ENCODE data around the gene PRKG1. TPM values are rescaled to one million over a fixed set of nuclear protein-coding genes. Genes with fewer than 3 reads are reported as not detected.

PRKG1 gene
- total and polyA plus RNA-seq, 2 of the 4 experiments (the other 2 are of a cell fraction) = 3.5 to 18.3 TPM

DNA sequence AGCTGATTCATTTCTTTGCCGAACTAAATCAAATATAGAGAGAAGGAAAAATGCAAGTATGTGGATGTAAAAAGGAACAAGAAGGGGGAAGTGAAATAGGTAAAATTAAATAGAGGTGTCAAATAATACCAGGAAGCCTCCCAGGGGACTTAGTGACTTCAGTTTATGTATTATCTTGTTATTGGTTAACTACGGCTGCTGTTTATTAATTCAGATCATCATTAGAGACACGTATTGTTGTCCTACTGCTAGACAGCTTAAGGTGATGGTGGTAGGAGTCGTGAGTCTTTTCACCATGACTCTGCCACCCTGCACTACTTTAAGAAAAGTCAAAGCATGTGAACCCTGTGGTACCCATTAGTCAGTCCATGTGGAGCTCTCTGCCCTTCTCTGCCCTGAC is 289.1 kb downstream of the PRKG1 start:
- Histone ChIP-seq H2AK5ac (ENCODE audit: low read depth, low read length) (no peak overlapping the region), H3K4me2 (ENCODE audit: low read depth, low read length) (no peak overlapping the region), H3K27ac (ENCODE audit: insufficient read depth, low read length) (no peak overlapping the region), H2AFZ (replicated peaks; ENCODE audit: low read length, poor library complexity) (no peak overlapping the region), H2BK5ac (ENCODE audit: low read depth, low read length, poor library complexity, severe bottlenecking) (no peak overlapping the region), H3K4ac (ENCODE audit: low read depth, low read length) (no peak overlapping the region), H3K27me3 (ENCODE audit: control insufficient read depth, insufficient read depth, low read length) (no peaks in the 10 kb centered on the region), H3K56ac (ENCODE audit: extremely low read depth, insufficient read depth, low read length) (no peak overlapping the region), H4K91ac (ENCODE audit: insufficient read depth, low read depth, low read length) (no peak overlapping the region), H3K79me1 (ENCODE audit: low read depth in 1 of 2, low read length in 2 of 2) (peaks cover 0 to 3% of the 10 kb centered on the region in 2 experiments; a peak in 2 of 4 replicates), H3K9me1 (ENCODE audit: insufficient read depth, low read length) (no peaks in the 10 kb centered on the region), H2BK20ac (ENCODE audit: low read depth, low read length) (no peak overlapping the region), H2AK9ac (replicated peaks; ENCODE audit: low read depth, low read length, poor library complexity) (no peak overlapping the region), H3K14ac (replicated peaks; ENCODE audit: low read depth, low read length) (no peak overlapping the region), H2BK15ac (ENCODE audit: low read depth, low read length) (no peak overlapping the region), H4K8ac (ENCODE audit: low read depth in 2 of 2, low read length in 2 of 2) (no peak overlapping the region), H4K20me1 (ENCODE audit: insufficient read depth, low read length) (no peaks in the 10 kb centered on the region), H3K9me3 (ENCODE audit: control insufficient read depth, insufficient read depth, low read length) (no peaks in the 10 kb centered on the region), H3K4me3 (ENCODE audit: insufficient read depth, low read depth, low read length) (no peak overlapping the region), H4K5ac (ENCODE audit: low read depth, low read length) (no peak overlapping the region), H3K4me1 (ENCODE audit: control insufficient read depth, insufficient read depth, low read length) (no peaks in the 10 kb centered on the region), H2BK120ac (ENCODE audit: low read depth, low read length) (no peak overlapping the region), H3K18ac (ENCODE audit: low read depth, low read length) (no peak overlapping the region), H3K23ac (ENCODE audit: low read depth, low read length) (no peak overlapping the region), H3K36me3 (ENCODE audit: control insufficient read depth, insufficient read depth, low read length) (no peaks in the 10 kb centered on the region), H3K9ac (ENCODE audit: low read depth, low read length) (no peak overlapping the region)
- intact Hi-C loops (cut with micrococcal nuclease) (no loop called here), dilution Hi-C loops (cut with HindIII; ENCODE audit: low sequenced_read_pairs, unreplicated experiment) (no loop called here), in situ Hi-C loops (cut with MboI; ENCODE audit: low sequenced_read_pairs) (no loop called here)
- POLR2A ChIA-PET (ENCODE audit: unreplicated experiment) = no interaction called here
- TF ChIP-seq, protein P1, sequence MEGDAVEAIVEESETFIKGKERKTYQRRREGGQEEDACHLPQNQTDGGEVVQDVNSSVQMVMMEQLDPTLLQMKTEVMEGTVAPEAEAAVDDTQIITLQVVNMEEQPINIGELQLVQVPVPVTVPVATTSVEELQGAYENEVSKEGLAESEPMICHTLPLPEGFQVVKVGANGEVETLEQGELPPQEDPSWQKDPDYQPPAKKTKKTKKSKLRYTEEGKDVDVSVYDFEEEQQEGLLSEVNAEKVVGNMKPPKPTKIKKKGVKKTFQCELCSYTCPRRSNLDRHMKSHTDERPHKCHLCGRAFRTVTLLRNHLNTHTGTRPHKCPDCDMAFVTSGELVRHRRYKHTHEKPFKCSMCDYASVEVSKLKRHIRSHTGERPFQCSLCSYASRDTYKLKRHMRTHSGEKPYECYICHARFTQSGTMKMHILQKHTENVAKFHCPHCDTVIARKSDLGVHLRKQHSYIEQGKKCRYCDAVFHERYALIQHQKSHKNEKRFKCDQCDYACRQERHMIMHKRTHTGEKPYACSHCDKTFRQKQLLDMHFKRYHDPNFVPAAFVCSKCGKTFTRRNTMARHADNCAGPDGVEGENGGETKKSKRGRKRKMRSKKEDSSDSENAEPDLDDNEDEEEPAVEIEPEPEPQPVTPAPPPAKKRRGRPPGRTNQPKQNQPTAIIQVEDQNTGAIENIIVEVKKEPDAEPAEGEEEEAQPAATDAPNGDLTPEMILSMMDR (conservative IDR thresholded peaks at IDR 0.05; ENCODE audit: low read depth, low read length) = no peak
- TF ChIP-seq MXI1 (IDR thresholded peaks at IDR 0.05; ENCODE audit: borderline replicate concordance, low read depth, low read length) (no peak), POLR2A (IDR thresholded peaks at IDR 0.05; ENCODE audit: low read depth, low read length) (no peak), RCOR1 (IDR thresholded peaks at IDR 0.05; ENCODE audit: insufficient replicate concordance, low read length) (no peak), CHD1 (IDR thresholded peaks at IDR 0.05; ENCODE audit: low read depth, low read length) (no peak), RFX5 (IDR thresholded peaks at IDR 0.05; ENCODE audit: low read depth, low read length) (no peak), CEBPB (IDR thresholded peaks at IDR 0.05; ENCODE audit: low read depth, low read length) (no peak), FOS (IDR thresholded peaks at IDR 0.05; ENCODE audit: low read depth, low read length) (no peak), NFE2L2 (IDR thresholded peaks at IDR 0.05; ENCODE audit: low read depth, low read length) (no peak), MAZ (IDR thresholded peaks at IDR 0.05; ENCODE audit: borderline replicate concordance, low read depth, low read length) (no peak), RAD21 (IDR thresholded peaks at IDR 0.05; ENCODE audit: low read length) (no peak)
- TF ChIP-seq, protein P2, sequence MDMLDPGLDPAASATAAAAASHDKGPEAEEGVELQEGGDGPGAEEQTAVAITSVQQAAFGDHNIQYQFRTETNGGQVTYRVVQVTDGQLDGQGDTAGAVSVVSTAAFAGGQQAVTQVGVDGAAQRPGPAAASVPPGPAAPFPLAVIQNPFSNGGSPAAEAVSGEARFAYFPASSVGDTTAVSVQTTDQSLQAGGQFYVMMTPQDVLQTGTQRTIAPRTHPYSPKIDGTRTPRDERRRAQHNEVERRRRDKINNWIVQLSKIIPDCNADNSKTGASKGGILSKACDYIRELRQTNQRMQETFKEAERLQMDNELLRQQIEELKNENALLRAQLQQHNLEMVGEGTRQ (IDR thresholded peaks at IDR 0.05; ENCODE audit: low read depth, low read length) = no peak
- TF ChIP-seq, protein P3, sequence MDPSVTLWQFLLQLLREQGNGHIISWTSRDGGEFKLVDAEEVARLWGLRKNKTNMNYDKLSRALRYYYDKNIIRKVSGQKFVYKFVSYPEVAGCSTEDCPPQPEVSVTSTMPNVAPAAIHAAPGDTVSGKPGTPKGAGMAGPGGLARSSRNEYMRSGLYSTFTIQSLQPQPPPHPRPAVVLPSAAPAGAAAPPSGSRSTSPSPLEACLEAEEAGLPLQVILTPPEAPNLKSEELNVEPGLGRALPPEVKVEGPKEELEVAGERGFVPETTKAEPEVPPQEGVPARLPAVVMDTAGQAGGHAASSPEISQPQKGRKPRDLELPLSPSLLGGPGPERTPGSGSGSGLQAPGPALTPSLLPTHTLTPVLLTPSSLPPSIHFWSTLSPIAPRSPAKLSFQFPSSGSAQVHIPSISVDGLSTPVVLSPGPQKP (IDR thresholded peaks at IDR 0.05; ENCODE audit: borderline replicate concordance, low read depth, low read length) = no peak
- WGBS, 2 experiments (ENCODE audit: extremely low coverage in 2 of 2, insufficient read length in 1 of 2) = no CpG with 5 or more reads among the region's 4 CpGs
- CTCF ChIA-PET = no interaction called here
- ATAC-seq (ENCODE audit: low read depth) = no peak
- no TSS peak for BruUV-seq (replicated peaks)
- no peak for DNase-seq
